GM12878 (cell line): ENCODE measurements around the gene AFAP1. TPM values are rescaled to one million over a fixed set of nuclear protein-coding genes. Genes with fewer than 3 reads are reported as not detected.

Experiments
- ATAC-seq: fragments of 200-7000 bp; cut with Tn5 transposase; 3 replicates; pipeline ENCODE4 v1.9.1; 2020; ENCODE audit warnings: mild to moderate bottlenecking, moderate library complexity
- BruUV-seq: library from RNA; stranded (reverse); fragments of 400-500 nt; replicated peaks from 2 replicates; lab custom pipeline; 2021; lab: Mats Ljungman, UMichigan
- CTCF ChIA-PET: fragments of 300-600 bp; sonication (Branson Sonifier 250); formaldehyde crosslinking; extraction: SDS; loops from one replicate; lab custom pipeline; 2021; ENCODE audit warnings: inconsistent platforms; lab: Yijun Ruan, JAX
- POLR2A ChIA-PET: fragments of 350-600 bp; formaldehyde crosslinking; extraction: SDS; loops from one replicate; lab custom pipeline; 2021; ENCODE audit warnings: inconsistent platforms; lab: Charles Lee
- RAD21 ChIA-PET: fragments of 300-600 bp; sonication (Branson Sonifier 250); formaldehyde crosslinking; loops from one replicate; lab custom pipeline; 2023; ENCODE audit warnings: antibody characterized with exemption; ENCODE audit not compliant: unreplicated experiment; lab: Charles Lee
- SMC1A ChIA-PET: fragments of 300-600 bp; sonication (Branson Sonifier 250); formaldehyde crosslinking; loops from one replicate; lab custom pipeline; 2023; ENCODE audit not compliant: unreplicated experiment, uncharacterized antibody; lab: Charles Lee
- DNase-seq: peaks from one replicate; pipeline ENCODE4 v3.0.0-alpha.2; 2011; ENCODE audit warnings: low read depth, low spot score
- FAIRE-seq: peaks from 3 replicates; lab custom pipeline; 2011; peaks lifted over from hg19 to GRCh38; lab: Jason Lieb, UNC
- H2AFZ ChIP-seq: 2 replicates; pipeline ENCODE4 v1.6.0; 2011; ENCODE audit warnings: low read depth, low read length, control low read depth; ENCODE audit not compliant: control insufficient read depth
- H3K27ac ChIP-seq: 2 replicates; pipeline ENCODE4 v1.5.1; 2011; ENCODE audit warnings: control low read depth; ENCODE audit not compliant: control insufficient read depth, insufficient read depth
- H3K27me3 ChIP-seq, 2 experiments: replicated peaks in 1 of 2; 2 replicates each; pipeline versions ENCODE4 v1.6.0 to v1.6.1; 2011; ENCODE audit warnings: low read length in 1 of 2; ENCODE audit not compliant: control insufficient read depth in 2 of 2, insufficient read depth in 2 of 2
- H3K36me3 ChIP-seq, 2 experiments: 2 replicates each; pipeline ENCODE4 v1.5.1; 2011; ENCODE audit warnings: low read length in 1 of 2; ENCODE audit not compliant: control insufficient read depth in 2 of 2, insufficient read depth in 2 of 2
- H3K4me1 ChIP-seq: 2 replicates; pipeline ENCODE4 v1.6.1; 2011; ENCODE audit warnings: mild to moderate bottlenecking, low read length, moderate library complexity, mixed read lengths; ENCODE audit not compliant: control insufficient read depth, insufficient read depth
- H3K4me2 ChIP-seq: 2 replicates; pipeline ENCODE4 v1.6.0; 2011; ENCODE audit warnings: control low read depth; ENCODE audit not compliant: control insufficient read depth, insufficient read depth
- H3K4me3 ChIP-seq: fragments of 200-600 bp; sonication (generic); 2 replicates; pipeline ENCODE4 v1.5.1; 2016
- H3K79me2 ChIP-seq: 2 replicates; pipeline ENCODE4 v1.6.0; 2011; ENCODE audit warnings: low read length; ENCODE audit not compliant: control insufficient read depth, insufficient read depth
- H3K9ac ChIP-seq: 2 replicates; pipeline ENCODE4 v1.8.0; 2011; ENCODE audit warnings: low read length, control low read depth, mixed read lengths; ENCODE audit not compliant: control insufficient read depth, insufficient read depth
- H3K9me3 ChIP-seq: replicated peaks from 3 replicates; pipeline ENCODE4 v1.5.1; 2011; ENCODE audit warnings: mild to moderate bottlenecking, low read length; ENCODE audit not compliant: control insufficient read depth, insufficient read depth
- H4K20me1 ChIP-seq: 2 replicates; pipeline ENCODE4 v1.6.0; 2011; ENCODE audit not compliant: control insufficient read depth, insufficient read depth
- ATF7 ChIP-seq: fragments of 450-650 bp; IDR thresholded peaks from 2 replicates; pipeline ENCODE4 v1.6.1; 2016; ENCODE audit warnings: low read depth, mild to moderate bottlenecking
- GABPA ChIP-seq: IDR thresholded peaks from 2 replicates; pipeline ENCODE4 v1.6.1; 2014; ENCODE audit warnings: antibody characterized with exemption, low read depth, mild to moderate bottlenecking, inconsistent platforms
- GATAD2B ChIP-seq: fragments of 450-650 bp; conservative IDR thresholded peaks from 2 replicates; pipeline ENCODE4 v1.6.1; 2017; ENCODE audit warnings: low read depth, mild to moderate bottlenecking, moderate library complexity
- MXI1 ChIP-seq: fragments of 150-350 bp; IDR thresholded peaks from 2 replicates; pipeline ENCODE4 v1.6.1; 2011; ENCODE audit warnings: low read depth, mild to moderate bottlenecking, inconsistent platforms, low read length, improper control_type of control experiment
- NFIC ChIP-seq: IDR thresholded peaks from 2 replicates; pipeline ENCODE4 v1.6.1; 2012; ENCODE audit warnings: low read depth, mild to moderate bottlenecking, inconsistent platforms, low read length, moderate library complexity
- NR2F1 ChIP-seq: fragments of 450-650 bp; conservative IDR thresholded peaks from 2 replicates; pipeline ENCODE4 v1.6.1; 2017; ENCODE audit warnings: mild to moderate bottlenecking
- PKNOX1 ChIP-seq: fragments of 450-650 bp; IDR thresholded peaks from 2 replicates; pipeline ENCODE4 v1.6.1; 2016; ENCODE audit warnings: mild to moderate bottlenecking
- POU2F2 ChIP-seq: IDR thresholded peaks from 3 replicates; pipeline ENCODE4 v1.6.1; 2011; ENCODE audit warnings: low read depth, mild to moderate bottlenecking, low read length, borderline replicate concordance
- SPI1 ChIP-seq: IDR thresholded peaks from 2 replicates; pipeline ENCODE4 v1.6.1; 2011; ENCODE audit warnings: low read depth, mild to moderate bottlenecking, low read length, moderate library complexity, borderline replicate concordance; ENCODE audit not compliant: insufficient read depth
- SREBF1 ChIP-seq: IDR thresholded peaks from 2 replicates; pipeline ENCODE4 v1.6.1; 2012; ENCODE audit warnings: mild to moderate bottlenecking, low read length
- SUPT20H ChIP-seq: IDR thresholded peaks from 2 replicates; pipeline ENCODE4 v1.6.1; 2011; ENCODE audit warnings: low read depth, mild to moderate bottlenecking, low read length, moderate library complexity, borderline replicate concordance; ENCODE audit not compliant: control insufficient read depth
- YY1 ChIP-seq: IDR thresholded peaks from 2 replicates; pipeline ENCODE4 v1.6.1; 2011; ENCODE audit warnings: low read depth, mild to moderate bottlenecking, low read length
- ZBED1 ChIP-seq: IDR thresholded peaks from 2 replicates; pipeline ENCODE4 v1.6.1; 2016; ENCODE audit warnings: borderline replicate concordance
- ZNF274 ChIP-seq: IDR thresholded peaks from one replicate; pipeline ENCODE4 v1.8.0; 2011; ENCODE audit not compliant: insufficient read length, insufficient read depth
- ZNF384 ChIP-seq: IDR thresholded peaks from 2 replicates; pipeline ENCODE4 v1.6.1; 2012; ENCODE audit warnings: low read depth, mild to moderate bottlenecking, low read length, improper control_type of control experiment, borderline replicate concordance
- WGBS: methylation state at CpG from one replicate; pipeline ENCODE4 v1.1.6; 2016; ENCODE audit warnings: low lambda C conversion rate; ENCODE audit not compliant: insufficient replicate concordance, insufficient coverage; ENCODE audit errors: missing lambda C conversion rate; 5-methylcytosine and 5-hydroxymethylcytosine counted together
- in situ Hi-C: fragments of 300-500 bp; cut with MboI; formaldehyde crosslinking; loops from 9 replicates; pipeline ENCODE4 v1.14.3; 2018; ENCODE audit warnings: mixed read lengths
- intact Hi-C: fragments of 100-400 bp; cut with micrococcal nuclease; formaldehyde crosslinking; loops from one replicate; pipeline ENCODE4 v1.14.2; 2022; ENCODE audit not compliant: unreplicated experiment
- polyA plus RNA-seq, 11 experiments: library from polyadenylated mRNA; depleted of rRNA in 4 of 11; unstranded in 6 of 11; stranded (reverse) in 5 of 11; fragments of >200 nt; fragmentation: Nextera tagmentation in 4 of 11; fragmentation: Illumina TruSeq in 1 of 11; extraction: Ambion mirVana in 4 of 11; extraction: Trizol in 1 of 11; gene quantifications; 1 replicate in 1 of 11; 2 replicates in 10 of 11; pipeline versions ENCODE4 v1.2.1 to v1.2.3, GENCODE V29; 2011 to 2016; ENCODE audit warnings: inconsistent platforms in 2 of 11, missing spikeins in 2 of 11, low read depth in 1 of 11
- total RNA-seq, 4 experiments: library from RNA; depleted of rRNA in 3 of 4; stranded (reverse); fragments of >200 nt in 3 of 4; fragmentation: Illumina TruSeq in 1 of 4; extraction: Trizol in 1 of 4; gene quantifications; 2 replicates each; pipeline versions ENCODE4 v1.2.1 to v1.2.3, GENCODE V29; 2013 to 2021

AFAP1 gene
- total and polyA plus RNA-seq, 10 of the 15 experiments (the other 5 are each of a cell fraction or from before 2014, with no cell fraction given), result 0.02 to 0.23 (median 0.09) TPM; not detected in 1

- Histone ChIP-seq H3K4me1 (no peaks in the 10 kb centered on the region; the same call in 1 of the 2 replicates), H2AFZ (no peak overlapping the region), H3K27me3 (peaks cover 0 to 8% of the 10 kb centered on the region in 2 experiments; a peak in 3 of 4 replicates), H3K9ac (no peak overlapping the region), H3K4me3 (no peak overlapping the region), H3K4me2 (peak overlapping the region; percentile 82), H3K36me3 (no peaks in the 10 kb centered on the region), H3K9me3 (no peaks in the 10 kb centered on the region), H3K79me2 (no peaks in the 10 kb centered on the region), H4K20me1 (no peaks in the 10 kb centered on the region), H3K27ac (no peak overlapping the region)
- no peak for FAIRE-seq
- TF ChIP-seq ATF7 (no peak), YY1 (no peak), PKNOX1 (no peak), ZNF274 (no peak)
- RAD21 ChIA-PET, result no interaction called here
- in situ Hi-C loops, result no loop called here
- 47% methylated on average over 65 of the region's 75 CpGs for WGBS
- ATAC-seq, result no peak
- CTCF ChIA-PET, result no interaction called here
- POLR2A ChIA-PET, result no interaction called here
- SMC1A ChIA-PET, result no interaction called here
- intact Hi-C loops, result no loop called here
- DNase-seq, result no peak
- BruUV-seq, result no TSS peak
These were observed 868 bp downstream of the AFAP1 start for GRCh38 chr4:7938609-7939376.

GRCh38 chr4:7938266-7938608, 1.4 kb downstream of the AFAP1 start:
- Histone ChIP-seq H3K27ac (no peak overlapping the region), H2AFZ (no peak overlapping the region), H3K27me3 (peaks cover 0 to 8% of the 10 kb centered on the region in 2 experiments; a peak in 3 of 4 replicates), H3K4me2 (no peak overlapping the region), H3K4me3 (no peak overlapping the region), H3K36me3 (no peaks in the 10 kb centered on the region), H3K9me3 (no peaks in the 10 kb centered on the region), H3K4me1 (no peaks in the 10 kb centered on the region; the same call in 1 of the 2 replicates), H3K79me2 (no peaks in the 10 kb centered on the region), H4K20me1 (no peaks in the 10 kb centered on the region), H3K9ac (no peak overlapping the region)
- intact Hi-C loops (no loop called here), in situ Hi-C loops (no loop called here)
- ChIA-PET RAD21 (no interaction called here), CTCF (no interaction called here), POLR2A (no interaction called here), SMC1A (no interaction called here)
- WGBS, result 14% methylated on average over 6 of the region's 6 CpGs
- no TSS peak for BruUV-seq
- ATAC-seq, result no peak
- FAIRE-seq, result no peak
- DNase-seq, result no peak
- no peak for TF ChIP-seq ZNF384
- no peak for TF ChIP-seq NR2F1
- no peak for TF ChIP-seq ZBED1
- TF ChIP-seq SUPT20H, result no peak
- no peak for TF ChIP-seq NFIC
- TF ChIP-seq SPI1, result no peak
- no peak for TF ChIP-seq MXI1
- TF ChIP-seq SREBF1, result no peak
- TF ChIP-seq GATAD2B, result no peak
- TF ChIP-seq POU2F2, result no peak
- TF ChIP-seq GABPA, result no peak
